Stimulated activated naive CD8-positive, alpha-beta T cell treated with anti-CD3 and anti-CD28 coated beads, Interleukin-15, amount 100 ng/mL, for 72 hours (primary cell): ENCODE results near the gene BHLHE23.

Experiments used
- ATAC-seq: fragments of 150-1000 bp; cut with Tn5 transposase; 2 replicates; pipeline ENCODE4 v1.10.0; 2021; ENCODE audit warnings: mild to moderate bottlenecking, moderate library complexity
- DNase-seq, 2 donors: peaks; one replicate each; pipeline ENCODE4 v3.0.0; 2021 to 2022
- H3K27ac Mint-ChIP-seq, 2 donors: one replicate each; pipeline ENCODE4 v1.8.0; 2022; ENCODE audit warnings: mild to moderate bottlenecking in 2 of 2, mixed read lengths in 2 of 2, moderate library complexity in 2 of 2
- H3K27me3 Mint-ChIP-seq: one replicate; pipeline ENCODE4 v1.8.0; 2022; ENCODE audit warnings: mixed read lengths
- H3K4me1 Mint-ChIP-seq: one replicate; pipeline ENCODE4 v1.8.0; 2022; ENCODE audit warnings: mild to moderate bottlenecking, mixed read lengths
- H3K4me3 Mint-ChIP-seq, 2 donors: one replicate each; pipeline ENCODE4 v1.8.0; 2022; ENCODE audit warnings: mild to moderate bottlenecking in 2 of 2, mixed read lengths in 2 of 2, moderate library complexity in 1 of 2
- H3K9me3 Mint-ChIP-seq, 2 donors: one replicate each; pipeline ENCODE4 v1.8.0; 2022; ENCODE audit warnings: mixed read lengths in 2 of 2

BHLHE23 gene

GRCh38 chr20:63032861-63033793, 26.4 kb upstream of the BHLHE23 start:
- DNase-seq, result no peak
- peaks cover 24% of the 10 kb centered on the region for H3K4me1 Mint-ChIP-seq
- H3K27ac Mint-ChIP-seq, result no peak overlapping the region
- H3K27me3 Mint-ChIP-seq, result peaks cover 73% of the 10 kb centered on the region
- H3K9me3 Mint-ChIP-seq, result no peaks in the 10 kb centered on the region
- H3K4me3 Mint-ChIP-seq, result peak overlapping the region; percentile 28 to 80
- ATAC-seq, result peak; percentile 43

- ATAC-seq (no peak), DNase-seq (no peak)
- H3K27ac Mint-ChIP-seq, result no peak overlapping the region
- no peaks in the 10 kb centered on the region for H3K9me3 Mint-ChIP-seq
- H3K27me3 Mint-ChIP-seq, result peaks cover 73% of the 10 kb centered on the region
- peak overlapping the region in 1 of 2 donors; percentile 80 for H3K4me3 Mint-ChIP-seq
- H3K4me1 Mint-ChIP-seq, result peaks cover 26% of the 10 kb centered on the region
Measured at GRCh38 chr20:63032026-63032800, 25.4 kb upstream of the BHLHE23 start.

GRCh38 chr20:63031251-63032014, 24.7 kb upstream of the BHLHE23 start:
- Mint-ChIP-seq H3K27me3 (peaks cover 72% of the 10 kb centered on the region), H3K4me3 (no peak overlapping the region), H3K9me3 (no peaks in the 10 kb centered on the region), H3K4me1 (peaks cover 26% of the 10 kb centered on the region), H3K27ac (no peak overlapping the region)
- ATAC-seq (no peak), DNase-seq (no peak)

DNA sequence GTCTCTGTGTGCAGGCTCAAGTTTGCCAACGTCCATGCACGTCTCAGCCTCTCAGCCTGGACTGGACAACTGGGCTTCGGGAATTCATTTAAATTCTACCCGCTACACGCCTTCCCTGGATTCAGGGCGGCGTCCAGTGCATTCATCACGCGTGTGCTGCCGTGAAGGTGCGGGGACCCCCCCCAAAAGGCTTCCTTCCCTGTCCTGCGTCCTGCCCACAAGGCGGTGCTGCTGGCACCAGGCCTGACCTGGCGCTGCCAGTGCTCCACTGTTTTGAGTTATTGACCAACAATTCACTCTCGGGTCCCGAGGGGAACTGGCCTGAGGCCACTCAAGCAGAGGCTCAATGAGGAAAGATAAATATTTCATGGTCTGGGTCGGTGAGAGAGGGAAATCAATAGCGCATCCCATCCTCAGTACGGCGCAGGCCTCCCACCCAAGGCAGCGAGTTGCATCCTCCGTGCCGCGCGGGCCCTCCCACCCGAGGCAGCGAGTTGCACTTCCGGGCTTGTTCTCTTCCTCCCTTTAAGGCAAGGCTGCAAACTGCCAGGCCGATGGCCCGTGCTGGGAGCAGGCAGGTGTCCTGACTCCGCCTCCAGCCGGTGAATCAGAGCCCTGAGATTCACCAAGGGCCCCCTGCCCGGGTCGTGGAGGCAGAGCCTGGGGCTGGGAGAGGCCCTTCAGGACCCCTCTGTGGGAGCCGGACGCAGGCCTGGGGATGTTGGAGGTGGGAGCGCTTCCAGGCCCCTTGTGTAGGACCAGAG, 22.8 kb upstream of the BHLHE23 start:
- no peak for DNase-seq
- peak; percentile 20 for ATAC-seq
- no peak overlapping the region for H3K27ac Mint-ChIP-seq
- H3K27me3 Mint-ChIP-seq, result peaks cover 72% of the 10 kb centered on the region
- H3K4me1 Mint-ChIP-seq, result peaks cover 31% of the 10 kb centered on the region
- no peaks in the 10 kb centered on the region for H3K9me3 Mint-ChIP-seq
- peak overlapping the region in 1 of 2 donors; percentile 60 for H3K4me3 Mint-ChIP-seq

DNA sequence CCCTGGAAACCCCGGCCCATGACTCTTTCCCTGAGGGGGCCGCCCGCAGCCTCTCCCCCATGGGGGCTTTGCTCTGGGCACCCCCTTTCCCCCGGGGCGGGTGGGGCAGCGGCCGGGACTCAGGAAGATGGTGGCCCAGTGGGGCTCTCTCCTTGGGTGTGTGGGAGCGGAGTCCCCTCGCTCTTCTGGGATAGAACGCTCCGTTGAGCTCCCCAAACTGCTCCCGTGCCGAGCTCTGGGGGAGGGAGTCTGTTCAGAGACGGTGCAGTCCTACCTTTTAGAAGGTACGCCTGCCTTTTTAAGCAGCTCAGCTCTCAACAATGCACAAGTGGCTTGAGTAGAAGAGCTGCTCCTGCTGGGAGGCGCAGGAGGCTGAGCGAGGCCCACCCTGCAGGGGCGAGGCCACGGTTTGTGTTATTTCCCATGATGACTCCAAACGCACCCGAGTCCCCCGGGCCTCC, 21.7 kb upstream of the BHLHE23 start:
- Mint-ChIP-seq H3K4me3 (peak overlapping the region in 1 of 2 donors; percentile 55), H3K27me3 (peaks cover 64% of the 10 kb centered on the region), H3K27ac (no peak overlapping the region)

GRCh38 chr20:63027922-63028389, 21.2 kb upstream of the BHLHE23 start:
- DNase-seq (no peak), ATAC-seq (peak; percentile 32)
- Mint-ChIP-seq H3K27ac (no peak overlapping the region), H3K27me3 (peaks cover 59% of the 10 kb centered on the region), H3K4me1 (peaks cover 25% of the 10 kb centered on the region), H3K9me3 (no peaks in the 10 kb centered on the region), H3K4me3 (peak overlapping the region in 1 of 2 donors; percentile 55)

More for the DNA sequence above, 21.7 kb upstream of the BHLHE23 start:
- DNase-seq (no peak), ATAC-seq (no peak)
- Mint-ChIP-seq H3K9me3 (no peaks in the 10 kb centered on the region), H3K4me1 (peaks cover 30% of the 10 kb centered on the region)

GRCh38 chr20:63027221-63027921, 20.6 kb upstream of the BHLHE23 start:
- Mint-ChIP-seq H3K27me3 (peaks cover 53% of the 10 kb centered on the region), H3K4me3 (no peak overlapping the region), H3K27ac (peak overlapping the region in 1 of 2 donors; percentile 67), H3K9me3 (no peaks in the 10 kb centered on the region), H3K4me1 (peaks cover 19% of the 10 kb centered on the region)
- no peak for DNase-seq
- ATAC-seq, result no peak

DNA sequence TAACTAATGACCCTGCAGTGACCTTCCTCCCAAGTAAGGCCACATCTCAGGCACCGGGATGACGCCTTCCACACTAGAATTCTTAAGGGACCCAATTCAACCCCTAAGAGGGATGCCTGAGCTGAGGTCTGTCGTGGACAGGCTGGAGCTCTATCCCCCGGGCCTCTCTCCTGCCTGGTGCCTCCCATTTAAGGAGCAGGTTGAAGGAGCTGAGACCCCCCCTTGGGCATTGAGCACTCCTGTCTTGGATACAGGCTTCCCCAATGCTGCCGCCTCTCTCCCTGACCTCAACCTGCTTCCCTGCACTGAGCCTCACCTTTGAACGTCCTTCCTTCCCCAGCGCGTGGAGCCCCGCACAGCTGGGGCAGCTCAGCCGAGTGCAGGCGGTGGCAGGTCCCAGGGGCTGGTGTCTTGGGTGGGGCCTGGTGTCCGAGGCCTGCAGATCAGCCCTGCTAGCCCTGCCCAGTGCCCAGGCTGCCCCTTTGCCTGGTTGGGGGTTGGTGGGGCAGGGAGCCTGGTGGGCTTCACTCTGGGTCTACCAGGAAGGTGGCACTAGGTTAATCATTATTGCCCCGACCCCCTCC, 19.9 kb upstream of the BHLHE23 start:
- Mint-ChIP-seq H3K27me3 (peaks cover 46% of the 10 kb centered on the region), H3K9me3 (no peaks in the 10 kb centered on the region), H3K4me1 (peaks cover 19% of the 10 kb centered on the region), H3K4me3 (no peak overlapping the region), H3K27ac (peak overlapping the region in 1 of 2 donors; percentile 67)
- ATAC-seq (no peak), DNase-seq (no peak)

DNA sequence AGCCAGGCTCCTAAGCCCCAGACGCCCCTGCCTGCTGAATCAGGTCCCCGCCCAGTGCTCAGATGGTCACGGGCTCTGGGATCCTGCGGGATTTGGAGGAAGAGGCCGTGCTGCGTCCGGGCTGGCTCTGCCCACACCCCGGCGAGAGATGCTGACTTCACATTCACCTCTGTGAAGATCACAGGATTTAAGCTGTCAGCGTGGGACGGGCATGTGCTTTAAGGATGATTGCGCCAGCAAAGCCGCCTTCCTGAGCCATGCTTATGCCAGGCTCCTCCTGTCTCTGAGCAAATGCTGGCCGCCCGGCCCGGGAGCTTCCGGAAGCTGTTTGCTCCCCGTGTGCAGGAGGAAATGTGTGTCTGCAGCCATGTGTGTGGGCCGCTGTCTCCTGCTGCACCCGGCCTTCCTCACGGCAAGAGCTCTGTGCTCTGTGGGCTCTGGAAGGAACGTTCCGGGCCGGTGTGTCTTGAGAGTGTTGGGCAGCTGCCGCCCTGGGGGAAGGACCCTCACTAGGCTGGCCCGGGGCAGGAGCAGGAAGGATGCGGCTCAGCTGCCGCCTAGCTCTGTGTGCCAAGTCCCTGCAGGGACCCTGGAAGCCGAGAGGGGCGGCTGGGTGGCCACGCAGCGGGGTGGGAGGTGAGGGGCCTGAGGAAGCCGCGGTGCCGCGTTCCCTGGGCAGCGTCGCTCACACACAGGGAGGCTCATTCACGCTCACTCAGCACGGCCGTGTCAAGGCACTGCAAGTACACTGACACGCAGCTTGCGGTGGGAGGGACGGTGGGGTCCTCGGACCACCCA, 19.0 kb upstream of the BHLHE23 start:
- Mint-ChIP-seq H3K27ac (peak overlapping the region in 1 of 2 donors; percentile 61), H3K9me3 (no peaks in the 10 kb centered on the region), H3K4me3 (peak overlapping the region; percentile 37 to 70), H3K27me3 (peaks cover 47% of the 10 kb centered on the region), H3K4me1 (peaks cover 19% of the 10 kb centered on the region)
- ATAC-seq (peak; percentile 31), DNase-seq (no peak)

DNA sequence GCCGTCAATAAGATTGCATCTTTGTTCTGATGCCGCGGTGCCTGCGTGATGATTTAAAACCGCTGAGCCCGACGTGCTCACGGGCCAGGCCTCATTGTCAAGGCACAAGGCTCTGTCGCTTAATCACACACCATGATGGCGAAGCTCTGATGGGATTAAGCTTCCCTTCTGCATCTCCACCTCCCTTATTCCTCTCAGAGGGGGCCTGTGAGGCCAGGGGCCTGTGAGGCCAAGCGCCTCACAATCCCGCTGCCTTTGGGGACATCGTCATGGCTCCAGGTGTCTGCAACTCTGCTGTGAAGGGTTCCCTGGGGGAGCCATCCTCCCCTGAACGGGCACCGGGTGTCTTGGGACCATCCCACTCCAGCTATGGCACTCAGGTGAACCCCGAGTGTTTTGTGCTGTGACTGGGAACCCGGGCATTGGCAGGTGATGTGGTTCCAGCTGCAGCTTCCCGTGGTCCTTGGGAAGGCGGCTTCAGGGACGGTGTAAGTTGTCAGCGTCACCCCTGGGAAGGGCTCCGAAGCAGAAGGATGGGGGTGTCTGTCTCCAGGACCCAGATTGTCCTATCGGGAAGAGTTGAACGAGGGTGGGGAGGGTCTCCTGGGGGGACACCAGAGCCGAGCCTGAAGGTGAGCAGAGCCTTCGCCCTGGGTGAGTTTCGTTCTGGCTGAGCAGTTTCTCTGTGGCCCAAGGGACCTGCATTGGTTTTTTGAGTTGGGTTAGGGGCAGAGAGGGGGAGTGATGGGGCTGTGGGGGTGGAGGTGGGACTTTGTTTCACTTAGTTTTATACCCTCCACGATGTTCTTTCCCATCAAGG, 18.0 kb upstream of the BHLHE23 start:
- Mint-ChIP-seq H3K9me3 (no peaks in the 10 kb centered on the region), H3K27me3 (peaks cover 51% of the 10 kb centered on the region), H3K4me3 (peak overlapping the region in 1 of 2 donors; percentile 24), H3K4me1 (peaks cover 18% of the 10 kb centered on the region), H3K27ac (no peak overlapping the region)
- ATAC-seq (no peak), DNase-seq (no peak)

DNA sequence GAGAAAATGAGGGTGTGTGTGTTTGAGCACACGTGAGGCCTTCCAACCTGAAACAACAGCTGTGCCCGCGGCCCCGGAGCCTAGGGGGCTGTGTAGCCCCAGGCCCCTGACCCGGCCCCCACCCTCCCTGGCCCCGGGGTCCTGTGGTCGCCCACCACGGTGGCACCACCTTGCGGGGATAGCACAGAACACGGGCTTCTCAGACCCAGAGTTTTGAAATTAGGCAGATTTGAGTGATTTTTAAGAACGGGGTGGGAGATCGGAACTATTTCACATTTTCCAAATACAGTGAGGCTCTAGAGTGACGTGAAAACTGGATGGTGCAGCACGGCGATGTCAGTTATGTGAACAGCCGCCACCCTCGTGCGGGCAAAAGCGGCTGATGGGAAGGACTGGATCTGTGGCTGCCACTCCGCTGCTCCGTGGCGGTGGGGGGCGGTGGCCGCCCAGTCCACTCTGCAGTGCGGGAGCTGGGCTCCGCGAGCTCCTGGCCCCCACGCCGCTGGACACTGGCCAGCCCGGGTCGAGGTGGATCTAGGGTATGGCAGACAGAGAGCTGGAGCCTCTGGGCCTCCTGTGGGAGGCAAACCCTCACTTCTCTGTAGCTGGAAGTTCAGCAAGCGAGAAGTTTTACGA, 17.3 kb upstream of the BHLHE23 start:
- DNase-seq (no peak), ATAC-seq (no peak)
- Mint-ChIP-seq H3K4me1 (peaks cover 12% of the 10 kb centered on the region), H3K9me3 (no peaks in the 10 kb centered on the region), H3K4me3 (no peak overlapping the region), H3K27me3 (peaks cover 44% of the 10 kb centered on the region), H3K27ac (no peak overlapping the region)
